KG1 (cell line): ENCODE measurements around the gene GALNT7.
"Not testable (repeated sequence)": the region's sequence is repeated elsewhere in the genome, so short reads cannot be mapped to it uniquely, and the experiment has no call there.

Source experiments
- DNase-seq: peaks from one replicate; lab custom pipeline; 2025; lab: John Stamatoyannopoulos, UW

The GALNT7 gene

GRCh38 chr4:173166491-173166890 is 2.1 kb upstream of the GALNT7 start:
- no peak for DNase-seq

- DNase-seq, result peak; percentile 11
Observed at GRCh38 chr4:173167758-173168395, 734 bp upstream of the GALNT7 start.

- DNase-seq, result no peak
Observed at GRCh38 chr4:173169178-173169427, 492 bp downstream of the GALNT7 start.

DNA sequence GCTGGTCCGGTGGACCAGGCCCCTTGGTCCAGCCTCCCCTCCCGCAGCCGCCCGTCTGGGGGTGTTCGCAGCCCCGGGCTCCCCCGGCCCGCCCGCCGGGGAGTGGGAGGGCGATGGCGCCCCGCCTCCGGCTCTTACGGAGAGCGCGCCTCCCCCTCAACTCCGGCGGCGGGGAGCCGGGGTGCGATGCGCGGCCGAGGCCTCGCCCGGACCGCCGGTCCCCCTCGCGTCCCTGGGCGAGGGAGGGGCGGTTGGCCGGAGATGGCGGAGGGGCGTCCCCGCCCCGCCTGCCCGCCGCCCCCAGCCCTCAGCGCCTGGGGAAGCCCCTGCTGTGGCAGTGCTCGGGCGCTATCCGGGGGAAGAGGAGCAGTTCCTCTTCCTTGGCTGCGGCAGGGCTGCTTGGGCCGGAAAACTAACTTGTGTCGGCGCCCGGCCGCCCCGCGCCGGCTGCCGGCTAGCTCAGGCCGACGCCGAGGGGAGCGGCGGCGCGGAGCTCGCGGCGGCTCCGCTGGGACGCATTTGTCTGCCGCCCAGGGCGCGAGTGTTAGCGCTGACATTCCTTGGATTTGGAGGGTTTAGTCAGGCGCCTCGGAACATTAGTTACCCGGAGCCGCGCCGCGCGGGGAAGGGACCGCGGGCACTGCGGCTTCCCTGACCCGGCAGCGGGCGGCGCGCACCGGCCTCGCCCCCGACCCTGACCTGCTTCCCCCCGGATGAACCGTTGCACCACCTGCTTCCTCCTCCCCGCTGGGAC is 994 bp downstream of the GALNT7 start:
- peak; percentile 16 for DNase-seq

DNA sequence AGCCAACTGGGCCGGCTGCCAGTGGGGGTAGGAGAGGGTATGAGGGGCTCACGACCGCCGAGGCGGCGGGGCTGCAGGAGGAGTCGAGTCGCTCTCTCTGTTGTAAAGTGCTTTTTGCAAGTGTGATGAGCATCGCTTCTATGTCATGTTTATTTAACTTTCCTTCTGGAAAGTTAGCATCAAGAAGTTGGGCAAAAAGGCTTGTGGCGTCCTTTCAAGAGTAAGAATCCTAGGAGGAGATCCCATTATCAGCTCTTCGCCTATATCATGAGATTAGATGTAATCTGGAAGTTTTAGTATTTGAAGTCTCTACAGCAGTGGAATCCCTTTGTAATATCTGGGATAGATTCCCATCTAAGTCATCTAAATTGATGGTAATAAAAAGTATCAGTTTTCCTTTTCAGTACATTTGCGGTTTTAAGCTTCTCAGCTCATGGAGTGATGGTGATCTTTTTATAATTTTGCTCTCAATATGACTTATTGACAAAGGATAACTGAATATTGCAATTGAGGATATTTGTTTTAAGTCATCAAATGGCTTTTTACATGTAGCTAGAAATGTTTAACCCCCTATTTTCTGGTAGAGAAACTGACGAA is 1.7 kb downstream of the GALNT7 start:
- no peak for DNase-seq

DNA sequence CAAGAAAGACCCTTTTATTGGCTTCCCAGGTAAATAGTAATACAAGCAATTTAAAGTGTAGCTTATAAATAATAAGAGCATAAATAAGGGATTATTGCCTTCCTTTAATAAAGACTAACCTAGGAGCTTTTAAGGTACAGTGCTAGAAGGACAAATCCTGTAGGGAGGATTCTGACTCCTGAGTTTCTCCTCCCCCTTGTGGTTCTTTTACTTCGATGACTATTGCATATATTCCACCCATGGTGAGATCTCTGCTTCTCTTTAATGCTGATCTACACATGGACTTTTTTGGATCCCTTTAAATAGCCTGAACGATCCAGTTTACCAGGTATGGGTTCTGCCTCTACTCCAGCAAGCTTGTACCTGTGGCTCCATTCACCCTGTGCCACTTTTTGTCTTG is 2.5 kb downstream of the GALNT7 start:
- no peak for DNase-seq

GRCh38 chr4:173171987-173172386 is 3.4 kb downstream of the GALNT7 start:
- no peak for DNase-seq

GRCh38 chr4:173174184-173174583 is 5.6 kb downstream of the GALNT7 start:
- no peak for DNase-seq

DNA sequence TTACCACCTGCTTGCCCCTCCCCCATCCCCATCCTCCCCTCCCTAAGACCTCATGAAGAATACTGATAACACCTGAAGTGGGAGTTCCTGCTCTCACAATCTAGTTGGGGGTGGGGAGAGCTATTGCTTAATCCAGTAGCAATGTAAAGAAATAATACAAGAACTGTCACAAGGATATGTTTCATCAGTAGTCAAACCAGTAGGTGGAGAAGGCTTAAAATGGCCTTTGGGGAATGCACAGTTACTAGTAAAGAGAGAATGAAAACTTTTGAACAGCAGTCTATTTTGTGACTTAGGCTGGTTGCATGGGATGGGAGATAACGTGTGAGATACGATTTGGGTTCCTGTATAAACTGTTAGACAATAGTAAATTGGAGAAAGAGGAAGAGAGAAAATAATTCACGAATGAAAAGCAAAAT is 6.0 kb downstream of the GALNT7 start:
- DNase-seq, result no peak

DNA sequence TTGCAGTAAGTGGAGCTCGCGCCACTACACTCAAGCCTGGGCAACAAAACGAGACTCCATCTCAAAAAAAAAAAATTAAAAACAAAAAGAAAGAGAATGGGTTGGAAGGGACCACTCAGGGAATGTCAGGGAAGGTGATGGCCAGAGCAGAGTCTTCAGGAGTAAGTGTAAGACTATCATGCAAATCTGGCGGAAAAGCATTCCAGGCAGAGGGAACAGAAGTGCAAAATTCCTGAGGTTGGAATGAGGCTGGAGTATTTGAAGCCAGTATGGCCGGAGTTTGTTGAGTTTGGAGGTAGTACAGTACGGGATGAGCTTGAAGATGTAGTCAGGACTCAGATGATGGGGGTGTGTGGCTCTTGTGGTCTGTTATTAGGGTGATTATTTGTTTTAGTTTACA is 7.4 kb downstream of the GALNT7 start:
- DNase-seq, result no peak

GRCh38 chr4:173177232-173177631 is 8.6 kb downstream of the GALNT7 start:
- no peak for DNase-seq

DNA sequence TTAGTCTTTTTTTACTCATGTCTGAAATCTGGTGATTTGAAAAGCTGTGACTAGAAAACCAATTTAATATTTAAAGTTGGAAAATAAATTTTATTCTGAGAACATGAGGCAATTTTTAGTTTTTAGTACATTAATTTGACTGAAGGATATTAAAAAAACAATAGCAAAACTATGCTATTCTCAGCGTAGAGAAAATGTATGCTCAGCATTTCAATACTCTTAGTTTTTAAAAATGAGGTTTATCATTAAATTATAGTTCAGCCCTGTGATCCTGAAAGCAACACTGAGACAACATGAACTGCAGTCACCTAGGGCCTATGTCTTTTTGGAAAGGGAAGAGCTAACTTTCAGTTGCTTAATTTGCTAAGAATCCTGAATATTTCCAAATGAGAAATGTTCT is 9.5 kb downstream of the GALNT7 start:
- DNase-seq, result no peak

DNA sequence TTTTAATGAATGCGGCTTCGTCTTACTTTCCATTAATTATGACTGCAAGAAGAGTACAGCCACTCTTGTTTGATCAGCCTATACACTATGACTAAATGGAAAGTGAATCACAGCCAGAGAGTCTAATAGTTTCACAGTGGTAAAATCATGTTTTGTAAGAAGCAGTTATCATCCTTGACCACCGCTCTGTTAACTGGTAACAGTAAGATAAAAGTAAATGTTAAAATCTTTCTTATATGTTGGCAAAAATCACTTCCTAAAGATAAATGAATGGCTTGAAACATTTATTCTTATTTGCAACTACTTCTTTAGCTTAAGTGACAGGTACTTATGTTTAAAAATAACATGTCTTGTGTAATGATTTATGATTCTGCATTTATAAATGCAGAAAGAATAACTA is 13.2 kb downstream of the GALNT7 start:
- DNase-seq, result no peak

DNA sequence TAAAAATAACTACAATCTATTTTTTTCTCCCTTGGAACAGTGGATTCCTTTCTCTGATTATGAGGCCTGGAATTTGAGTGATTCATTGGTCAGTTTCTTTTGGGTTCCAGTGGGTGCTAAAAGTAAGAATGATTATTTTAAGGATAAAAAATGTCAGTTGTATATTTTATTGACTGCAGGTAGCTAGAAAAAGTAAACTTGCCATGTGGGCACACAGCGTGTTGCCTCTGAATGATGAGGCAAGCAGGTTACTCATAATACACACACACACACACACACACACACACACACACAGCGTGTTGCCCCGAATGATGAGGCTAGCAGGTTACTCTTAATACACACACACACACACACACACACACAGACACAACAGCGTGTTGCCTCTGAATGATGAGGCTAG is 13.8 kb downstream of the GALNT7 start:
- DNase-seq, result no peak

- not testable (repeated sequence) for DNase-seq
Observed at GRCh38 chr4:173183659-173184247, 15.1 kb downstream of the GALNT7 start.

DNA sequence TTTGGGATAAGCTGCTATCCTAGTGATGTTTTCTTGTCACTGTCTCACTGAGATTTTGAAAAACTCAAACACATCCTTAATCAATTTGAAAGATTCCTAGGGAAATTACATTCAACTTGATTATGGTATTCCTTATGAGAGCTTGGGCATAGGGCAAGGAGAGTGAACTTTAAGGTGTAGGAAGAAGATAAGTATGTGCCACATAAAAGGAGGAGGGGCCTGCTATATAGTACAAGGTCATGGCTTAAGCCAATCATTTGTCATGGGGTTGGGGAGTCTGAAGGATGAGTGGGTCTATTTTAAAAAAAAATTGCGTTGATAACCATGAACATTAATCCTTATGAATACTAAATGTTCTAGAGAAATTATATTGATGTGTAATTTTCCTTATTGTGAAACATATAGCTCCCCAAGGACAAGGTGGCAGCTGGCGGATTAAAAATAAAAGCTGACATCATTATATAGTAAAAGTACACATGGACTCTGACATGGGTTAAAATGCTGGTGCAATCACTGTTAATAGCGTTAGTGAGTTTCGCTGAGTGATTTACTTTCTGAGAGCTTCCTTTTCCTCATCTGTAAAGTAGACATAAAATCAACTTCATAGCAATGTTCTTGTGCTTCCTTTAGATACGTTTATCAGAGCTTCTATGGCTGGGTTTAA is 17.4 kb downstream of the GALNT7 start:
- no peak for DNase-seq

GRCh38 chr4:173187732-173188131 is 19.1 kb downstream of the GALNT7 start:
- DNase-seq, result no peak

- DNase-seq, result no peak
Observed at GRCh38 chr4:173188648-173189047, 20.0 kb downstream of the GALNT7 start.

DNA sequence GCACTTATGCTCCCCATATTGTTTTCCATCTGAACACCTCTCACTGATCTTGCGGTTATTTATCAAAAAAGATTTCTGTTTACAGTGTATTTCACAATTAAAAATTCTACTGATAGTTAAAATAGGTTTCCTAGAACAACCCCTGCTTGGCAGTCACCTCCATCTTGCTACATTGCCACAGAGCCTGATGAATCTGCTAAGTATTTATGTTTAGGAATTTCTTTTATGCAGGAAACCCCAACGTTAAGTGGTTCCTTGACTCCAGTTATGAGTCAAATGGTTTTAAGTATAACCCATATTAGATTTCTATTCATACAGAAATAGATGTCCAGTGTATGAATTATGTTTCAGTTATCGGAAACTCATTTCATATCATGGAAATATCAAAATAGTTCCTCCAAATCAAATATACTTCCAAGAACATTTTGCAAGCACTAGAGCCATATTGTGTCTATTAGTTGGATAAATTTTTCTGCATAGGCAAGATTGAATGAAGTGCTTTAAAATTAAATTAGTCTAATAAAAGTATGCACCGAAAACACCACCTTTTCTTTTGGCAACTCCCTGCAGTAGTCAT is 20.6 kb downstream of the GALNT7 start:
- DNase-seq, result no peak

DNA sequence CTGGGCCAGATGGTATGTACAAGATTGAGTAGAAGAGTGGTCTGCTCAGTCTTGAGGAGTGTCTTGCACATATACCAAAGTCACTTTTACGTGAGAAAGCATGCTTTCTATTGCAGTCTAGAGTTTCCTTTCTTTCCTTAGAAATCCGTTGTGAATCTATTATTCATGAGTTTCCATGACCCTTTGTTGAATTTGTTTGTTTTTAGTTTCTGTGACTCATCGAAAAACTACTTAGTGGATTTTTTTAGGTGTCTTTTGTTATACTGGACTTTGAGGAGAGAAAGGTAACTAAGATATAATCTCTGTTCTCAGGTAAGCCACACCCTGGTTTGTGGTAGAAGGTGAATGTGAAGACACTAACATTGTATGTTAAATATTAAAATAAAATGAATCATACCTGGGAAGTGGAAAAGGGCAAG is 23.0 kb downstream of the GALNT7 start:
- DNase-seq, result no peak

GRCh38 chr4:173192375-173193162 is 24.0 kb downstream of the GALNT7 start:
- no peak for DNase-seq

- no peak for DNase-seq
Observed at GRCh38 chr4:173194157-173194556, 25.5 kb downstream of the GALNT7 start.
